HG03521 (cell line): ENCODE data around the gene ACCS.

Experiments
- ATAC-seq: cut with Tn5 transposase; IDR thresholded peaks from one replicate; pipeline ENCODE4 v1.9.1; 2021; ENCODE audit warnings: mild to moderate bottlenecking, moderate library complexity; ENCODE audit not compliant: unreplicated experiment

Gene ACCS

DNA sequence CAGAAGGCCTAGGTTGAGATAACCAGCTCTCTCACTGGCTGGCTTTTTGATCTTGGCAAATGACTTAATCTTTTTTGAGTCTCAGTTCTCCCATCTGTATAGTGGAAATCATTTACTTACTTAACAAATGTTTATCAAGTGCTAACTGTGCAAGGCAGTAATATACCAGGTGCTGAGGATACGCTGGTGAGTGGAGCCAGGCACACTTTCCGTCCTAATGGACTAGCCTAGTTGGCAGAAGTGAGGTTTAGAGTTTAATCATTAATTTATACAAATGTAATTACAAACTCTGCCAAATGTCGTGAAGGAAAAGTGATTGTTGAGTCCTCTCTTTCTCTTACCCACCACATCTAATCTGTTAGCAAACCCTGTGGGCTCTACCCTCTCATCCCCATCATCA lies 62.7 kb downstream of the ACCS start:
- ATAC-seq, result no peak

DNA sequence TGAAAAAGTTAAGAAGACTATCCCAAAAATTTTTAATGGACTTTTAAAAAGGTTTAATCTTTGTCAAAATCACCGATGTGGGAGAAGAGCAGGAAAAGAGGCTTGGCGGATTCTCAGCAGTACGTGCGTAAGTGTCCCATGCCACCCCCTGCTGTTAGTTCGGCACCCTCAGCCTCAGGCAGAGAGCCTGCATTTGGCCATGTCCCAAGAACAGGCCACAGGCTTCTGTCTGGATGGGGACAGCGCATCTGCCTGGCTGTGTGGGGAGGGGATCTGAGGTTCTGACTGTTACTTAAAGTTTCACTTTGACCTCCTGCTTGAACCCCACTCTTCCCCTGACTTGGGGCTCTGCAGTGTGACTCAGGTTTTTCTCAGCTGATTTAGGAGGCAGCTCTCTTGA lies 64.7 kb downstream of the ACCS start:
- ATAC-seq, result no peak

DNA sequence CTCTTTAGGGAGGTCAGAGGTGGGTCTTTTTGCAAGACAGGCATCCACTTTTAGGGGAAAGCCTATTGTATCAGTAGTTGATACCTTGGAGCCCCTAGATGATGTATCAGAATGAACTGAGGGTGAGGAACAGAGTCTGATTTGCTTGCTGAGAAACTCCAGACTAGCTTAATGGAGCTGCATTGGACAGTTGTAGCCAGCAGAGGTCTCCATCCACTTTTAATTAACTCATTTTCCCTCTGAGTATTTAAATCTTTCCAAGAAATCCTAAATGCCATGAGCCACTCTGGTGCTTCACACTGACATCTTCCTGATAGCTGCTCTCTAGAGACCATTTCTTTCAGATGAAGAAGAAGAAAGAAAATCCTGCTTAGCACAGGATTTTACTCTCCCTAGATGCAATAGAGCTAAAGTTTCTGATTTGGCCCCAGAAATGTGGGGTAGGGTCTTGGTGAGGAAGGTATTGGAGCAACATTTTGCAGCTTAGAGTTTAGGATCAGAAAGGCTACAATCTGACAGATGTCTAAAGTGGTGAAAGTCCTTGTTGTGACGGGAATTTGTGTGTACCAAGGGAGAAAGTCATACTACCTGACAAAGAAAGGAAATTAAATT lies 67.4 kb downstream of the ACCS start:
- no peak for ATAC-seq
